ENCODE data around the gene TMEM163. TPM values are rescaled to one million over a fixed set of nuclear protein-coding genes. Genes with fewer than 3 reads are reported as not detected.

The TMEM163 gene
- total RNA-seq, 2 experiments from 2014 or later, result 0.51 TPM; not detected in 1

GRCh38 chr2:134711692-134712091 is 7.1 kb downstream of the TMEM163 start:
- Histone ChIP-seq H3K4me2 (ENCODE audit: low read length) (no peak overlapping the region), H4K20me1 (ENCODE audit: insufficient read depth, low read length) (no peaks in the 10 kb centered on the region), H3K79me2 (ENCODE audit: insufficient read depth, low read depth, low read length) (no peaks in the 10 kb centered on the region), H3K4me1 (ENCODE audit: insufficient read depth, low read length, poor library complexity, severe bottlenecking) (no peaks in the 10 kb centered on the region), H2AFZ (ENCODE audit: low read length) (no peak overlapping the region), H3K9me2 (ENCODE audit: insufficient read depth, low read length) (no peaks in the 10 kb centered on the region), H3K9me3 (ENCODE audit: low read length) (no peaks in the 10 kb centered on the region), H3K36me3 (ENCODE audit: insufficient read depth, low read length) (no peaks in the 10 kb centered on the region), H3K4me3 (ENCODE audit: low read depth, low read length, poor library complexity, severe bottlenecking) (no peak overlapping the region), H3K27ac (ENCODE audit: low read depth, low read length, poor library complexity, severe bottlenecking) (no peak overlapping the region)
- ChIA-PET CTCF (ENCODE audit: unreplicated experiment) (no interaction called here), POLR2A (interaction anchor here (0.7 to 1.3 kb wide), 3 partner anchors 12 to 55 kb away, joined by 3 to 4 read pairs (median 3); no protein-coding TSS in a partner anchor)
- intact Hi-C loops (cut with micrococcal nuclease; ENCODE audit: unreplicated experiment), result no loop called here
- BruUV-seq (replicated peaks), result no TSS peak
- TF ChIP-seq EZH2phosphoT487 (IDR thresholded peaks at IDR 0.05; ENCODE audit: borderline replicate concordance, low read depth, low read length) (no peak), CTCF (conservative IDR thresholded peaks at IDR 0.05; ENCODE audit: low read length) (no peak)
- DNase-seq (ENCODE audit: low spot score), result no peak

DNA sequence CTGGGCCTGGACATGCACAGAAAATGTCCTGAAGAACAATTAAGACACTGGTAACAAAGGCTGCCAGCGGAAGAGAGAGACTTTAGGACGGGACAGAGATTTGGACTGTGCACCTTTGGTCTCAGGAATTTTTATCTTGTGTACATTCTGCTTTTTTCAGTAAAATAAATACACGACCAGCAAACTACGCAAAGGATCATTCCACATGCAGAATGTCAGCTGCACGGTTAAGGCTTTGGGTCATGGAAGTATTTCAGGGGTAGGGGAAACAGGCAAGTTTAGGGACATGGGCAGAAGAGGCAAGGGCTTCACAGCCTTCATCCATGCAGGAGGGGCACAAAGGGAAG is 11.5 kb downstream of the TMEM163 start:
- H2AFZ ChIP-seq (ENCODE audit: low read length), result no peak overlapping the region
- ChIA-PET CTCF (ENCODE audit: unreplicated experiment) (no interaction called here), POLR2A (no interaction called here)
- H4K20me1 ChIP-seq (ENCODE audit: insufficient read depth, low read length), result no peaks in the 10 kb centered on the region
- H3K79me2 ChIP-seq (ENCODE audit: insufficient read depth, low read depth, low read length), result no peaks in the 10 kb centered on the region
- BruUV-seq (replicated peaks), result no TSS peak
- no peak for TF ChIP-seq EZH2phosphoT487 (IDR thresholded peaks at IDR 0.05; ENCODE audit: borderline replicate concordance, low read depth, low read length)
- TF ChIP-seq CTCF (conservative IDR thresholded peaks at IDR 0.05; ENCODE audit: low read length), result no peak
- DNase-seq (ENCODE audit: low spot score), result no peak
- H3K4me2 ChIP-seq (ENCODE audit: low read length), result no peak overlapping the region
- H3K9me3 ChIP-seq (ENCODE audit: low read length), result no peaks in the 10 kb centered on the region
- intact Hi-C loops (cut with micrococcal nuclease; ENCODE audit: unreplicated experiment), result no loop called here
- H3K9me2 ChIP-seq (ENCODE audit: insufficient read depth, low read length), result no peaks in the 10 kb centered on the region
- H3K4me3 ChIP-seq (ENCODE audit: low read depth, low read length, poor library complexity, severe bottlenecking), result no peak overlapping the region
- H3K36me3 ChIP-seq (ENCODE audit: insufficient read depth, low read length), result no peaks in the 10 kb centered on the region
- H3K4me1 ChIP-seq (ENCODE audit: insufficient read depth, low read length, poor library complexity, severe bottlenecking), result no peaks in the 10 kb centered on the region
- no peak overlapping the region for H3K27ac ChIP-seq (ENCODE audit: low read depth, low read length, poor library complexity, severe bottlenecking)

- no peaks in the 10 kb centered on the region for H3K36me3 ChIP-seq (ENCODE audit: insufficient read depth, low read length)
- H3K4me1 ChIP-seq (ENCODE audit: insufficient read depth, low read length, poor library complexity, severe bottlenecking), result no peaks in the 10 kb centered on the region
- ChIA-PET CTCF (ENCODE audit: unreplicated experiment) (no interaction called here), POLR2A (no interaction called here)
- intact Hi-C loops (cut with micrococcal nuclease; ENCODE audit: unreplicated experiment), result no loop called here
- BruUV-seq (replicated peaks), result no TSS peak
- no peak overlapping the region for H3K4me2 ChIP-seq (ENCODE audit: low read length)
- no peak overlapping the region for H2AFZ ChIP-seq (ENCODE audit: low read length)
- H3K4me3 ChIP-seq (ENCODE audit: low read depth, low read length, poor library complexity, severe bottlenecking), result no peak overlapping the region
- H3K9me2 ChIP-seq (ENCODE audit: insufficient read depth, low read length), result no peaks in the 10 kb centered on the region
- H3K27ac ChIP-seq (ENCODE audit: low read depth, low read length, poor library complexity, severe bottlenecking), result no peak overlapping the region
- no peaks in the 10 kb centered on the region for H4K20me1 ChIP-seq (ENCODE audit: insufficient read depth, low read length)
- TF ChIP-seq CTCF (conservative IDR thresholded peaks at IDR 0.05; ENCODE audit: low read length) (no peak), EZH2phosphoT487 (IDR thresholded peaks at IDR 0.05; ENCODE audit: borderline replicate concordance, low read depth, low read length) (no peak)
- H3K9me3 ChIP-seq (ENCODE audit: low read length), result no peaks in the 10 kb centered on the region
- no peak for DNase-seq (ENCODE audit: low spot score)
- H3K79me2 ChIP-seq (ENCODE audit: insufficient read depth, low read depth, low read length), result no peaks in the 10 kb centered on the region
Measured at GRCh38 chr2:134706587-134707329, 12.0 kb downstream of the TMEM163 start.

Data from OCI-LY7 (cell line).